ENCODE data around the gene KCND2.

DNA sequence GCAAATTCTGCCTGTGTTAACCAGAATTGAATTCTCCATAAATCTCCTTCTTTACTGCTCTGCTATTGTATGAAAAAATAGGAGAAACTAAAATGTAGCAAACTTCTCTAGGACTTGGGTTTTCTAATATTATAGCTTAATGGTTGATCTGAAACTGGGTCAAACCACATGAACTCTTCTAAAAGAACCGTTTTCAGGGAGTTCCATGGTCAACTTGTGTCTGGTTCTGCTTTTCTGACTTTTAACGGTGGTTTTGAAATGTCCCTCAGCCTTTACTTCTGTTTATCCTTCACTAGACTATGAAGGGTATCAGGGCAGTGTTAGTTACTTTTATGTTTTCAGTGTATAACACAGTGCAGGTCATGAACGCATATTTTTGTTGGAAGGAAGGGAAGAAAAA is 342.7 kb downstream of the KCND2 start:
- TF ChIP-seq, protein P1, sequence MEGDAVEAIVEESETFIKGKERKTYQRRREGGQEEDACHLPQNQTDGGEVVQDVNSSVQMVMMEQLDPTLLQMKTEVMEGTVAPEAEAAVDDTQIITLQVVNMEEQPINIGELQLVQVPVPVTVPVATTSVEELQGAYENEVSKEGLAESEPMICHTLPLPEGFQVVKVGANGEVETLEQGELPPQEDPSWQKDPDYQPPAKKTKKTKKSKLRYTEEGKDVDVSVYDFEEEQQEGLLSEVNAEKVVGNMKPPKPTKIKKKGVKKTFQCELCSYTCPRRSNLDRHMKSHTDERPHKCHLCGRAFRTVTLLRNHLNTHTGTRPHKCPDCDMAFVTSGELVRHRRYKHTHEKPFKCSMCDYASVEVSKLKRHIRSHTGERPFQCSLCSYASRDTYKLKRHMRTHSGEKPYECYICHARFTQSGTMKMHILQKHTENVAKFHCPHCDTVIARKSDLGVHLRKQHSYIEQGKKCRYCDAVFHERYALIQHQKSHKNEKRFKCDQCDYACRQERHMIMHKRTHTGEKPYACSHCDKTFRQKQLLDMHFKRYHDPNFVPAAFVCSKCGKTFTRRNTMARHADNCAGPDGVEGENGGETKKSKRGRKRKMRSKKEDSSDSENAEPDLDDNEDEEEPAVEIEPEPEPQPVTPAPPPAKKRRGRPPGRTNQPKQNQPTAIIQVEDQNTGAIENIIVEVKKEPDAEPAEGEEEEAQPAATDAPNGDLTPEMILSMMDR (IDR thresholded peaks at IDR 0.05) = no peak
- TF ChIP-seq POLR2AphosphoS5 (IDR thresholded peaks at IDR 0.05; ENCODE audit: low read depth, low read length) (no peak), SIN3A (IDR thresholded peaks at IDR 0.05; ENCODE audit: borderline replicate concordance, insufficient read depth, low read depth, low read length) (no peak), TCF7L2 (IDR thresholded peaks at IDR 0.05; ENCODE audit: low read depth, low read length) (no peak)
- TF ChIP-seq, protein P2, sequence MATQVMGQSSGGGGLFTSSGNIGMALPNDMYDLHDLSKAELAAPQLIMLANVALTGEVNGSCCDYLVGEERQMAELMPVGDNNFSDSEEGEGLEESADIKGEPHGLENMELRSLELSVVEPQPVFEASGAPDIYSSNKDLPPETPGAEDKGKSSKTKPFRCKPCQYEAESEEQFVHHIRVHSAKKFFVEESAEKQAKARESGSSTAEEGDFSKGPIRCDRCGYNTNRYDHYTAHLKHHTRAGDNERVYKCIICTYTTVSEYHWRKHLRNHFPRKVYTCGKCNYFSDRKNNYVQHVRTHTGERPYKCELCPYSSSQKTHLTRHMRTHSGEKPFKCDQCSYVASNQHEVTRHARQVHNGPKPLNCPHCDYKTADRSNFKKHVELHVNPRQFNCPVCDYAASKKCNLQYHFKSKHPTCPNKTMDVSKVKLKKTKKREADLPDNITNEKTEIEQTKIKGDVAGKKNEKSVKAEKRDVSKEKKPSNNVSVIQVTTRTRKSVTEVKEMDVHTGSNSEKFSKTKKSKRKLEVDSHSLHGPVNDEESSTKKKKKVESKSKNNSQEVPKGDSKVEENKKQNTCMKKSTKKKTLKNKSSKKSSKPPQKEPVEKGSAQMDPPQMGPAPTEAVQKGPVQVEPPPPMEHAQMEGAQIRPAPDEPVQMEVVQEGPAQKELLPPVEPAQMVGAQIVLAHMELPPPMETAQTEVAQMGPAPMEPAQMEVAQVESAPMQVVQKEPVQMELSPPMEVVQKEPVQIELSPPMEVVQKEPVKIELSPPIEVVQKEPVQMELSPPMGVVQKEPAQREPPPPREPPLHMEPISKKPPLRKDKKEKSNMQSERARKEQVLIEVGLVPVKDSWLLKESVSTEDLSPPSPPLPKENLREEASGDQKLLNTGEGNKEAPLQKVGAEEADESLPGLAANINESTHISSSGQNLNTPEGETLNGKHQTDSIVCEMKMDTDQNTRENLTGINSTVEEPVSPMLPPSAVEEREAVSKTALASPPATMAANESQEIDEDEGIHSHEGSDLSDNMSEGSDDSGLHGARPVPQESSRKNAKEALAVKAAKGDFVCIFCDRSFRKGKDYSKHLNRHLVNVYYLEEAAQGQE (IDR thresholded peaks at IDR 0.05; ENCODE audit: insufficient read depth in 1 of 2, low read depth in 2 of 2, low read length in 1 of 2) = no peak

All from Panc1 (cell line).